H1 (cell line): ENCODE data around the gene HHAT. TPM values are rescaled to one million over a fixed set of nuclear protein-coding genes. Genes with fewer than 3 reads are reported as not detected.

Experiments
- CHD7 ChIP-seq: fragments of 300-600 bp; sonication (generic); IDR thresholded peaks from 2 replicates; pipeline ENCODE4 v1.7.1; 2012; ENCODE audit warnings: low read length, moderate library complexity, mild to moderate bottlenecking, inconsistent platforms; ENCODE audit not compliant: insufficient replicate concordance
- PHF8 ChIP-seq: fragments of 200-600 bp; sonication (generic); conservative IDR thresholded peaks from 2 replicates; pipeline ENCODE4 v1.7.1; 2012; ENCODE audit warnings: low read depth, mild to moderate bottlenecking, inconsistent platforms, low read length, moderate library complexity
- polyA plus RNA-seq, 7 experiments: library from polyadenylated mRNA; depleted of rRNA in 3 of 7; stranded (reverse) in 5 of 7; unstranded in 2 of 7; fragments of >200 nt in 5 of 7; fragments of 200-250 nt in 2 of 7; gene quantifications; 1 replicate in 5 of 7; 2 replicates in 1 of 7; 4 replicates in 1 of 7; pipeline versions ENCODE4 v1.2.1 to v1.2.3, GENCODE V29; 2011 to 2013; ENCODE audit warnings: missing spikeins in 2 of 7, mixed read lengths in 2 of 7
- total RNA-seq: library from RNA; stranded (reverse); fragmentation: NEBNext Ultra II Directional; extraction: Animal tissue kit (Norgen Biotek cat#: 25700); gene quantifications from 2 replicates; pipeline ENCODE4 v1.2.1, GENCODE V29; 2021

HHAT gene
- total and polyA plus RNA-seq, 2 of the 8 experiments (the other 6 are each of a cell fraction or from before 2014, with no cell fraction given) = 0.15 to 0.51 TPM

GRCh38 chr1:210646258-210646616 lies 317.5 kb downstream of the HHAT start (continued):
- TF ChIP-seq CHD7 (no peak), PHF8 (no peak)
- TF ChIP-seq, all 59 proteins: peak for 0
